Epithelial cell of esophagus (primary cell): Measurements from ENCODE around the gene SSR1.
"Not testable (repeated sequence)": the region's sequence is repeated elsewhere in the genome, so short reads cannot be mapped to it uniquely, and the experiment has no call there.

Experiments used
- DNase-seq: peaks from one replicate; pipeline ENCODE4 v3.0.0; 2010; ENCODE audit warnings: low read depth
- H3K4me3 ChIP-seq: 2 replicates; pipeline ENCODE4 v1.5.1; 2011; ENCODE audit warnings: mild to moderate bottlenecking, low read length, control low read depth
- TF ChIP-seq, protein P1 (sequence below): IDR thresholded peaks from 2 replicates; pipeline ENCODE4 v1.5.1; 2011; ENCODE audit warnings: low read depth, mild to moderate bottlenecking, low read length, control low read depth, inconsistent platforms; ENCODE audit not compliant: insufficient read depth; ENCODE audit errors: missing control alignments

SSR1 gene

DNA sequence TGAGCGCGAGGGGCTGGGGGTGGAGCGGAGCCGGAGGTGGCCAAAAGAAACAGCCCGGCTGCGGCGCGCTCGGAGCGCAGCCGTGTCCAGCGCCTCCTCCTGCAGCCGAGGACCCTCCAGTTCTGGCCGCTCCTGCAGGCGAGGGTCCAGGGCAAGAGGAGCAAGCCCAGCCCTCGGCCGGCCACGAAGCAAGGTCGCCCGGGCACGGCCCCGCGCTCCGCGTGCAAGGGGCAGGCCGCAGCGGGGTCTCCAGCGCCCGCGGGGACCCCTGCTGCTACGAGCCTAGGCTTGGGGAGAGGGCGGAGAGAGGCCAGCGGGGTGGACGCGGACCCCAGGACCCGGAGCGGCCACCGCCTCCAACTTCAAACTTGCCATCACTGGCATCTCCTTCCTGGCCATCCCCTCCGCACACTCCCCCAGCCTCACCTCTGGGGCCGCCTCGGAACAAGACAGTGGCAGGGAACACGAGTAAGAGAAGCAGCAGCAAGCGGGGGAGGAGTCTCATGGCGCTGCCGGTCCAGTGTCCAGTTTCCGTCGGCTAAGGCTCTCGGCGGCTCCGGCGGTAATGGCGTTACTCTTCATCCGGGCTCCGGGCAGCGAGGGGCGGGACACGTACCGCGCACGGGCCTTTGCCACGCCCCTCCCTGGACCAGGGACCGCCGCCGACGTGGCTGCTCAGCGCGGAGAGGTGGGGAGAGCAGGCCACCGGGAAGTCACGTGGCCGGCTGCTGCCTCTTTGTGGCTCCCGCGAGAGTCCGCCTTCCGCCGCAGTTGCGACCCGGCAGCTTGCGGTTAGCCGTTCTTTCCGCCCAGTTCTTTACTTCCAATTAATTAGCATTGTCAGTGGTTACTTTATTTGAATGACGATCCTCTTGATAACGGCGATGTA, at the start of gene SSR1:
Gene SSR1, minus strand, starts transcription at position 584 of the 889 bp plus-strand sequence. Its CDS starts 79 bp downstream, at position 505.
- TF ChIP-seq, protein P1, sequence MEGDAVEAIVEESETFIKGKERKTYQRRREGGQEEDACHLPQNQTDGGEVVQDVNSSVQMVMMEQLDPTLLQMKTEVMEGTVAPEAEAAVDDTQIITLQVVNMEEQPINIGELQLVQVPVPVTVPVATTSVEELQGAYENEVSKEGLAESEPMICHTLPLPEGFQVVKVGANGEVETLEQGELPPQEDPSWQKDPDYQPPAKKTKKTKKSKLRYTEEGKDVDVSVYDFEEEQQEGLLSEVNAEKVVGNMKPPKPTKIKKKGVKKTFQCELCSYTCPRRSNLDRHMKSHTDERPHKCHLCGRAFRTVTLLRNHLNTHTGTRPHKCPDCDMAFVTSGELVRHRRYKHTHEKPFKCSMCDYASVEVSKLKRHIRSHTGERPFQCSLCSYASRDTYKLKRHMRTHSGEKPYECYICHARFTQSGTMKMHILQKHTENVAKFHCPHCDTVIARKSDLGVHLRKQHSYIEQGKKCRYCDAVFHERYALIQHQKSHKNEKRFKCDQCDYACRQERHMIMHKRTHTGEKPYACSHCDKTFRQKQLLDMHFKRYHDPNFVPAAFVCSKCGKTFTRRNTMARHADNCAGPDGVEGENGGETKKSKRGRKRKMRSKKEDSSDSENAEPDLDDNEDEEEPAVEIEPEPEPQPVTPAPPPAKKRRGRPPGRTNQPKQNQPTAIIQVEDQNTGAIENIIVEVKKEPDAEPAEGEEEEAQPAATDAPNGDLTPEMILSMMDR: no peak
- peak; percentile 98 for DNase-seq
- H3K4me3 ChIP-seq: peak within 1 kb of the TSS; percentile 89

DNA sequence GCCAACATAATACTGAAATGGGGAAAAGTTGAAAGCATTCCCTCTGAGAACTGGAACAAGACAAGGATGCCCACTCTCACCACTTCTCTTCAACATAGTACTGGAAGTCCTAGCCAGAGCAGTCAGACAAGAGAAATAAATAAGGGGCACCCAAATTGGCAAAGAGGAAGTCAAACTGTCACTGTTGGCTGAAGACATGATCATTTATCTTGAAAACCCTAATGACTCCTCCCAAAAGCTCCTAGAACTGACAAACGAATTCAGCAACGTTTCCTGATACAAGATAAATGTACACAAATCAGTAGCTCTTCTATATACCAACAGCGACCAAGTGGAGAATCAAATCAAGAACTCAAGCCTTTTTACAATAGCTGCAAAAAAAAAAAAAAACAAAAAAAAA, 38.9 kb upstream of the SSR1 start:
- not testable (repeated sequence) for H3K4me3 ChIP-seq, DNase-seq

DNA sequence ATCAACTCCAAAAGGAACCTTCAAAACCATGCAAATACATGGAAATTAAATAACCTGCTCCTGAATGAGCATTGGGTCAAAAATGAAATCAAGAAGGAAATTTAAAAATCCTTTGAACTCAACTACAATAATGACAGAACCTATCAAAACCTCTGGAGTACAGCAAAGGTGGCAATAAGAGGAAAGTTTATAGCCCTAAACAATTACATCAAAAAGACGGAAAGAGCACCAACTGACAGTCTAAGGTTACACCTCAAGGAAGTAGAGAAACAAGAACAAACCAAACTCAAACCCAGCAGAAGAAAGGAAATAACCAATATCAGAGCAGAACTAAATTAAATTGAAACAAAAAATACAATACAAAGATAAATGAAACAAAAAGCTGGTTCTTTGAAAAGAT, 37.6 kb upstream of the SSR1 start:
- H3K4me3 ChIP-seq, DNase-seq: not testable (repeated sequence)

DNA sequence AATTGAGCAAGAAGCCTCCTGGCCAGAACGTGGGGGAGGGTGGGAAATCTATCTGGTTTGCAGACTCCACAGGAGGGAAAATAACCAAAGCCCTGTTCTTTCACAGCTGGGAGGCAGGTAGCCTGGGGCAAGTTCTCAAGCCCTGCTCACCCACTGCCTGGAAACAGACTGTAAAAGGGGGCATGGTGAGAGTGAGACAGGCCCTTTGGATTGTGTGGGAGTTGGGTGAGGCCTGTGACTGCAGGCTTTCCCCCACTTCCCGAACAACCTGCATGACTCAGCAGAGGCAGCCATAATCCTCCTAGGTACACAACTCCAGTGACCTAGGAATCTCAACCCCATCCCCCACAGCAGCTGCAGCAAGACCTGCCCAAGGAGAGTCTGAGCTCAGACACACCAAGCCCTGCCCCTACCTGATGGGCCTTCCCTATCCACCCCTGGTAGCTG, 34.6 kb upstream of the SSR1 start:
- peak; percentile 98 for DNase-seq

DNA sequence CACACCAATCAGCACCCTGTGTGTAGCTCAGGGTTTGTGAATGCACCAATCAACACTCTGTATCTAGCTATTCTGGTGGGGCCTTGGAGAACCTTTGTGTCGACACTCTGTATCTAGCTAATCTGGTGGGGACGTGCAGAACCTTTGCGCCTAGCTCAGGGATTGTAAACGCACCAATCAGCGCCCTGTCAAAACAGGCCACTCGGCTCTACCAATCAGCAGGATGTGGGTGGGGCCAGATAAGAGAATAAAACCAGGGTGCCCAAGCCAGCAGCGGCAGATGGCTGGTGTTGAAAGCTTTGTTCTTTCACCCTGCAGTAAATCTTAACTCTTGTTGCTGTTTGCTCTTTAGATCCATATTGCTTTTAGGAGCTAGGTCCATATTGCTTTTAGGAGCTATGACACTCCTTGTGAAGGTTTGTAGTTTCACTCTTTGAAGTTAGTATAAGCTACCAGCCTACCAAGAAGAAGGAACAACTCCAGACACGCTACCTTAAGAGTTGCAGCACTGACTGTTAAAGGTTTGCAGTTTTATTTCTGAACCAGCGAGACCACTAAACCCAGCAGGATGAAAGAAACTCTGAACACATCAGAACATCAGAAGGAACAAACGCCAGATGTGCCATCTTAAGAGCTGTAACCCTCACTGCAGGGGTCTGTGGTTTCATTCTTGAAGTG, 31.9 kb upstream of the SSR1 start:
- H3K4me3 ChIP-seq, DNase-seq: not testable (repeated sequence)

More for the DNA sequence above, 34.6 kb upstream of the SSR1 start:
- H3K4me3 ChIP-seq: not testable (repeated sequence)

DNA sequence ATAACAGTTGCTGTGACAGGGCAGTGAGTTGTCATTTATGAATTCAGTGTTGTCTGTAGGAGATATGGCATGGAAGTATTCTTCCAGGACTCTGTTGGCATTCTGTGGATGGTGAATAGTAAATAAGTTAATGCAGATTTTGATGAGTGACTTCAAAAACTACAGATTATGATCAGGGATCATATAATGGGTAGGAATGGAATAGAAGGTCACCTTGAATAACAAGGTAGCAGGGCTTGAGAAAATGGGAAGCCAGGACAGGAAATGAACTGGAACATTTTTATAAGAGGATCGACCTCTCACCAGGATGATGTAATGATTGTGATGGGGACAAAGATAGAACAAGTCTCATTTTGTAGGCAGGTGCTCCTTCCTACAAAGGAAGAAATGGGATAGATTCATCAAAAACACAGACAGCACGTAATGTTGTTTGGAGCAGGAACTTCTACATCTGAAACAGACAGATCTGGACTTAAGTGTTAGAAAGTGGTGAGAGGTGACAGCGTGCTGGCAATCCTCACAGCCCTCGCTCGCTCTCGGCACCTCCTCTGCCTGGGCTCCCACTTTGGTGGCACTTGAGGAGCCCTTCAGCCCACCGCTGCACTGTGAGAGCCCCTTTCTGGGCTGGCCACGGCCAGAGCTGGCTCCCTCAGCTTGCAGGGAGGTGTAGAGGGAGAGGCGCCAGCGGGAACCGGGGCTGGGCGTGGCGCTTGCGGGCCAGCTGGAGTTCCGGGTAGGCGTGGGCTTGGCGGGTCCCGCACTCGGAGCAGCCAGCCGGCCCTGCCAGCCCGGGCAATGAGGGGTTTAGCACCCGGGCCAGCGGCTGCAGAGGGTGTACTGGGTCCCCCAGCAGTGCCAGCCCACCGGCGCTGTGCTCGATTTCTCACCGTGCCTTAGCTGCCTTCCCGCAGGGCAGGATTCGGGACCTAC, 30.8 kb upstream of the SSR1 start:
- TF ChIP-seq, protein P1: no peak
- no peak overlapping the region for H3K4me3 ChIP-seq
- DNase-seq: no peak

DNA sequence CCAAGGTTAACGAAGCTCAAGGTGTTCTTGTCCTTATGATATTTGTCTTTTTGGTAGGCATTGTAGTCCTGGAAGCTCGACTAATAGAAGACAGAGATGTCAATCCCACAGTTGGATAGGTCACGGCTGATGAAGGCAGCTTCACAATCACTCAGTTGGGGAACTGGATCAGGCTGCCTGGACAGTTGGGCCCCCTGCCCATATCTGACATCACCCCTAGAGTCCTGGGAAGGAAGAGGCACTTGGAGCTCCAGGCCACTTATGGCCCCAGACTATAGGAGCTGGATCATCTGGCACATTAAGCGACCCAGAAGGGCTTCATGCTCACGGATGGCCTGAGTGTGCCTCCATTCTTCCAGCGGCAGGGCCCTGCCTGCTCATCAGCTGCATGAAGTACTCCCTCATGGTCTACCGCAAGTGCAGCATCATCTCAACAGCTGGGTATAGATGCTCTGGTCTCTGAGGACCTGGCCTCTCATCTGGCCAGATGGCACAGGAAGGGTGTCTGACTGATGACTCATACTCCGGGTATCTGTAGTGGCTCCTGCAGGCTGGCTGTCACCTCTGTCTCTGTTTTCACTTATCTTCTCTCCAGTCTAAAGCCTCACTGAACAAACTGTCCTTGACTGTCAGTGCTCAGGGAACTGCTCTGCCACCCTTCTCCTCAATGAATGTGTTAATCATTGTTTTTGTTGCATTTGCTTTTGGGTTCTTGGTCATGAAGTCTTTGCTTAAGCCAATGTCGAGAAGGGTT, 29.2 kb upstream of the SSR1 start:
- no peak for DNase-seq
- TF ChIP-seq, protein P1: no peak
- no peak overlapping the region for H3K4me3 ChIP-seq

DNA sequence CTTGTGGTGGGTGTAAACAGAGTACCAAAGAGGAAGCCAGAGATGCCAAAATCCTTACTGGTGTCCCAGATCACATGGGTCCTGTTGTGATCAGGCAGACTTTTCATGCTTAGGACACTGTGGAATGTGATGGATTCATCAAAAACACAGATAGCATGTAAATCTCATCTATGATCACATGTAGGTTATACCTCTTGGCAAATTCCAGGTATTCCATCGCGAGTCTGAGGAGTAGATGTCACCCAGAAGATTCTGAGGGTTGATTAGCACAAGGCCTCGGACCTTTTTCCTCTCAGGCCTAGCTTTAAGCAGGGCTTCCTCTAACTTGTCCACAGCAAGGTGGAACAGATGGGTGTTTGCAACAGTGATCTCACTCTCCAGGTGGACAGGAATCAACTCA, 28.3 kb upstream of the SSR1 start:
- no peak for DNase-seq
- no peak overlapping the region for H3K4me3 ChIP-seq
- TF ChIP-seq, protein P1: no peak
